ENCODE results near the gene EHD1.

DNA sequence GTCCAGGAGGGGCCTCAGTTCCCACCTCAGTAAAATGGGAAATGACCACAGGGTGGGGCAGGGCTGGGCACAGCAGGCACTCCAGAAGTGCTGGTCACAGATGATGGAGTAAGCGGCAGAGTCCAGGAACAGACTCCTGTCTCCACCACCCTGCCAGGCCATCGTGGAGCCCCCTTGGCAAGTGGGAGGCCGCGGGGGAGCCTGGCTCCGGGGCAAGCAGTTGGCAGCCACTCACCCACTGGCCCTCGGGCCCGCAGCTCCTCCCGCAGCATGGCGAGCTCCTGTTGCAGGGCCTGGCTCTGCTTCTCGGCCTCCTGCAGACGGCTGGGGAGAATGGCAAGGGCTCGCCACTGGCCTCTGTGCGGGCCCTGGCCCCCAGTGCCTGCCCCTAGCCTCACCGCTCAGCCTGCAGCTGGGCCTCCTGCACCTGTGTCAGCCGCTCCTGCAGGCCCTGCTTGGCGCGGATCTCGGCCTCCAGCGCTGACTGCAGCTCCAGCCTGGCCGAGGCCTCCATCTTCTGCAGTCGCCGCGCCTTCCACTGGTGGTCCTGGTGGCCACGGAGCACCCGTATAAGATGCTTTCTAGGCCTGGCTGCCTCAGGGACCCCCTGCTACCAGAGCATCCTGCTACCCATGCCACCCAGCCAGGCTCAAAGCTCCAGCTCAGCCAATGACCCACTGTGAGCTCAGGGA is 44.2 kb downstream of the EHD1 start:
- TF ChIP-seq, protein P1, sequence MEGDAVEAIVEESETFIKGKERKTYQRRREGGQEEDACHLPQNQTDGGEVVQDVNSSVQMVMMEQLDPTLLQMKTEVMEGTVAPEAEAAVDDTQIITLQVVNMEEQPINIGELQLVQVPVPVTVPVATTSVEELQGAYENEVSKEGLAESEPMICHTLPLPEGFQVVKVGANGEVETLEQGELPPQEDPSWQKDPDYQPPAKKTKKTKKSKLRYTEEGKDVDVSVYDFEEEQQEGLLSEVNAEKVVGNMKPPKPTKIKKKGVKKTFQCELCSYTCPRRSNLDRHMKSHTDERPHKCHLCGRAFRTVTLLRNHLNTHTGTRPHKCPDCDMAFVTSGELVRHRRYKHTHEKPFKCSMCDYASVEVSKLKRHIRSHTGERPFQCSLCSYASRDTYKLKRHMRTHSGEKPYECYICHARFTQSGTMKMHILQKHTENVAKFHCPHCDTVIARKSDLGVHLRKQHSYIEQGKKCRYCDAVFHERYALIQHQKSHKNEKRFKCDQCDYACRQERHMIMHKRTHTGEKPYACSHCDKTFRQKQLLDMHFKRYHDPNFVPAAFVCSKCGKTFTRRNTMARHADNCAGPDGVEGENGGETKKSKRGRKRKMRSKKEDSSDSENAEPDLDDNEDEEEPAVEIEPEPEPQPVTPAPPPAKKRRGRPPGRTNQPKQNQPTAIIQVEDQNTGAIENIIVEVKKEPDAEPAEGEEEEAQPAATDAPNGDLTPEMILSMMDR (IDR thresholded peaks at IDR 0.05), result no peak
- no peak for TF ChIP-seq POLR2A (IDR thresholded peaks at IDR 0.05)

Measured in esophagus squamous epithelium (tissue), 4 donors.